GM21825 (cell line): ENCODE measurements around the gene DUSP22.
A peak's percentile ranks its signal among the peaks of the same experiment; 100 is the strongest.
"Not testable (repeated sequence)": the region's sequence is repeated elsewhere in the genome, so short reads cannot be mapped to it uniquely, and the experiment has no call there.

Experiments
- ATAC-seq: cut with Tn5 transposase; IDR thresholded peaks from one replicate; pipeline ENCODE4 v1.9.1; 2021; ENCODE audit warnings: mild to moderate bottlenecking, moderate library complexity; ENCODE audit not compliant: unreplicated experiment

DUSP22 gene

DNA sequence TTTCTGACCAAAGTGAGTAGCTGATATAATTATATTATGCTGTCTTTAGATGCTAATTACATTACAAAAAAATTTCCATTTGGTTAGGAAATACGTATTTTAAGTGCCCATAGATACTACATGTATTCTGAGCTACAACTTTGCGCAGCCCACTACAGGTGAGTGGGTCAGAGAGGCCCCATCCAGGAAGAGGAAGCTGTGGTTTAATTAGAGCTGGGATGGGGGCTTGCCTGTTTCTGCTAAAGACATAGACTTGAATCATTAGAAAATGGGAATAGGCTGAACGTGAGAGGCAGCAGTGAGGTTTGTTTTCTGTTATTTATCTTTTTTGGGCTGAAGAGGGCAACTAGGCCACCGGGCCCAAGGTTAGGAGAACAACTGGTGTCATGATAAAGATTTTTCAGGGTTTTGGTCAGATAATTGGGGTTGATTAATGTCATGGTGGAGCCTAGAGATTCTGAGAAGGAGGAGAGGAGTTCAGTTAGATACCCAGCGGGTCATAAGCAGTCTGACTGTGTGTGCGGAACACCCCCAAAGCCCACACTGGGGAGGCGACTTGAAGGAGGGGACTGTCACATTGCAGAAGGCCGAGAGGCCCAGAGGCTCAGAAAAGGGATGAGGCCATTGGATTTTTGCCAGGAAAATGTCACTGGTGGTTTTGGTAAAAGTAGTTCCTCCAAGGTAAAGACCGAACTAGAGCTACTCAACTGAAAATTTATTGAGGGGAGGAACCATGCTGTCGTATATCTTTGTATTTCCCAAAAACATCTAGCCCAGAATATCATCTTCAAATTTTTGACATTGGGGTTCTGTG lies 84.7 kb downstream of the DUSP22 start:
- ATAC-seq, result no peak

DNA sequence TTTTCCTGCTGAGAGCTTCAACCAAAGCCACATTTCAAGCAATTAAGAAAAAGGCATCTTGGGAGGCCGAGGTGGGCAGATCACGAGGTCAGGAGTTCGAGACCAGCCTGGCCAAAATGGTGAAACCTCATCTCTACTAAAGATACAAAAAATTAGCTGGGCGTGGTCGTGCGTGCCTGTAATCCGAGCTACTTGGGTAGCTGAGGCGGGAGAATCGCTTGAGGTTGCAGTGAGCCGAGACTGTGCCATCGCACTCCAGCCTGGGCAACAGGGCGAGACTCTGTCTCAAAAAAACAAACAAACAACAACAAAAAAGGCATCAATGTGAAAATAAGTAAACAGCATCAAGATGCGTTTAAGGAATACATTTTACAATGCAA lies 85.3 kb downstream of the DUSP22 start:
- not testable (repeated sequence) for ATAC-seq

DNA sequence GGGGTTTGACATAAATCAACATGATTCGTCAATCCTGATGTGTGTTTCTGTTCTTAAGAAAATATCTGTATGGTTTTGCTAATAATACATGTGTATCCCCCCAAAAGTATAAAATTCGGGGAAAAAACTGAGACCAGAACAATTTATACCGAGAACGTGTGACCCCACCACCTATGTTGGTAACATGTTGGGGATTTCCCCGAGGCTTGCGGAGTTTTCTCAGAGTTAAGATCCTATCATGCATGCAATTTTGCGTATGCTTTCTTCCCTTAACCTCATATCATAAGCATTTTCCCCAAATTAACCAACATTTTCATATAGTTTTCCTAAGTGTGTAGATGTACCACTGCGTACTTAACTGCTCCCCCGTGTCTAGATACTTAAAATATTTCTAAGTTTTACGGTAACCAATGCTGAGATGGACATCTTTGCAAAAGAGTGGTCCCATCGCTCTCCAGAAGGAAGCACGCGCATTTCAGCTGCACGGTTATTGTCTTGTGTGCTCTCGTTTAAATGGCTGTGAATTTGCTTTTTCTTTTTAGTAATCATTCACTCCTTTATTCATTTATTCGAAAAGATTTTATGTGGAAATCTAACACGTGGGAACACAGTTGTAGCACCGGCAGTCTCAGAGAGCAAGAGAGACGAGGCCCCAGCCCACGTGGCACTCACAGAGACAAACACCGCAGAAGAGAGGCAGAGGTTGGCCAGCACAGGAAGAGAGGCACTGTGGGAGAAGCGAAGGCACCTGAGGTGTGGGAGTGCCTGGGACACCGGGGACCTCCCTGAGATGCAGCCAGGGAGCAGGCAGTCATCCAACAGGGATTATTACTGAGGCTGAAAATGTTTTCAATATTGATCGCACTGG lies 86.0 kb downstream of the DUSP22 start:
- ATAC-seq, result no peak

DNA sequence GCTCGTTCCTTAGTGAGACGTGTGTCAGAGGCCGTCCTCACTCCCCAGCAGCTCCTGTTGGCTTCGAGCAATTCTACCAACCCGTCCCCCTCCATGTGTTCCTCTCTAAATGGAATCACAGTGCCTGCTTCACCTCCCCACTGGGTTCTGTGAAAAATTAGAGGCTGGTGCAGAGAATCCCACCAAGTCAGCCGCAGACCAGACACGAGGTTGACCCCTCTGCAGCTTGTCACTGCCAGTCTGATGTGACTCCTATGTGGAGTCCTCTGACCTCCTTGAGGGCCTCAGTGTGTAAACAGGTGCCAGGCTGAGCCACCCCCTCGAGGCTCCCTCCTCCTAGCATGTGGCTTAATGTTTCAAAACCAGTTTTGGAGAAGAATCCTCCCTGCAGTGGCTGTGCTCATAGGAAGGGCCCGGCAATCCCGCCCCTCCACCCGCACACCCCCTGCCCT lies 86.7 kb downstream of the DUSP22 start:
- no peak for ATAC-seq

DNA sequence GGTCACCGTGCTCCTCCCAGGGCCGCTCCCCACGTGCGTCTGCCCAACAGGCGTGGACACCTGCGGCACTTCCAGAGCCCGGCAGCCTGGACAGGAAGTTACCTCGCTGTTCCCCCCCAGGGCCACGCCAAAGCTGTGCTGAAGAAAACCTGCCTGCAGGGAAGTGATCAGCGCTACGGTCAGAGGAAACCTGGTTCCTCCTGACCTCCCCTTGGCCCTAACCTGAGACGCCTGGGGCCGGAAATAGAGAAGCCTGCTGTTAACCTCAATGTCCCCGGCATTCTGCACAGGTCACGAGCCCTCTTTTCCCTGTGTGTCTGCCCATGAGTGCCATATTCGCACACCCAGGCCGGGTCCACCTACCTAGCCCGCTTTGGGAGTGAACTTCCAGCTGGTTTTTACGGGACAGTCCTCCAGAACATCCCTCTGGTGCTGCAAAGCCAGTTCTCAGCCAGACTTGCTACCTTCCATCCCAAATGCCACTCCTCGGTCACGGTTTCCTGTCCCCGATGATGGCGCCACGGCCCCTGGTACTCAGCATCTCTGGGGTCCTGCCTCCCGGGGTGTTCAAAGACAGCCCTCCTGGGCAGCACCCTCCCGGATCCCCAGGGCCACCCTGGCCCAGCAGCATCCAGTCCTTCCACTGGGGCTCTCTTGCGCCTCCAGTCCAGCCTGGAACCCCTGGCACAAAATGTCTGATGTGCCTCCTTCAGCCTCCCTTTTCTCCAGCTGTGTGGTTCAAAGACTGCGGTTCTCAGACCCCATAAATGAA lies 87.3 kb downstream of the DUSP22 start:
- ATAC-seq, result peak; percentile 66

DNA sequence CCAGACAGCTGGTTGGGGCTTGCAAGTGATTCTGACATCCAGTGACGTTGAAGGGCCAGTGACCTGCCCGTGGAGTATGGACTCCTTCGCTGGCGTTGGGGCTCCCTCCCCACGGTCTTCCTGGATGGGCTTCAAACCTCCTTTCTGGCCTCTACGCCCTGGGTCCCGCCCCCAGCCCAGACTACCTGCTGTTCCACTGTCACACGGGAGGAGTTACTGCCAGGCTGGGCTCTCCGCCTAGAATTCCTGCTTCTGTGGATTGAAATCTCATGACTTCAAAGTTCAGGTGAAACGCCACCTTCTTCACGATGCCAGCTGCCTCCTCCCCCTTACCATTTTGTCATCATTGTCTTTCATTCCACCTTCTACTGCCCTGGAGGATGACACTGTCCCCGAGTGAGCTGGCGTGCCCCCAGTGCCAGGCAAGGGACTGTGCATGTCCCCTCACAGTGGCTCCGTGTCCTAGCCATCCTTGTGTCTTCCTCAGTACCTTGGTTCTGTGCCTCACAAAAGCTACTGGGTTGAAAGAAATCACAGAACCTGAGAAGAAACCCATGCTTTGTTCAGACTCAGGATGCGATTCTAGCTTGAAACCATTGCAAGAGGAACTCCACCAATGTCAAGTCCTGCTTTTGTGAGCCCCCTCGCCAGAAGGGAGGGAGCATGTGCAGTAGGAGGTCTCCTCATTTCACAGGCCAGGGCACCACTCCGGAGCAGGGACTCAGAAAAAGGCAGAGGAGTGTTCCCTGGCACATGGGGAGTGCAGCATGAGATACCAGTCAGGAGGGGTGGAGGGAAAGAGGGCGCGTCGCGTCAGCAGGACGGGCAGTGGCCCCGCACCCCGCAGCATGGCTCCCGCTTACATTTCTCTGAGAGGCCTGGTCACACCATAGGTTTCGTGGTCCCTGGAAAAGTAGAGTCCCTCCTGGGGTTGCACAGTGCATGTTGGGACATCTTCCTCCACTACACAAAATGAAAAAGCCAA lies 88.2 kb downstream of the DUSP22 start:
- ATAC-seq, result no peak

DNA sequence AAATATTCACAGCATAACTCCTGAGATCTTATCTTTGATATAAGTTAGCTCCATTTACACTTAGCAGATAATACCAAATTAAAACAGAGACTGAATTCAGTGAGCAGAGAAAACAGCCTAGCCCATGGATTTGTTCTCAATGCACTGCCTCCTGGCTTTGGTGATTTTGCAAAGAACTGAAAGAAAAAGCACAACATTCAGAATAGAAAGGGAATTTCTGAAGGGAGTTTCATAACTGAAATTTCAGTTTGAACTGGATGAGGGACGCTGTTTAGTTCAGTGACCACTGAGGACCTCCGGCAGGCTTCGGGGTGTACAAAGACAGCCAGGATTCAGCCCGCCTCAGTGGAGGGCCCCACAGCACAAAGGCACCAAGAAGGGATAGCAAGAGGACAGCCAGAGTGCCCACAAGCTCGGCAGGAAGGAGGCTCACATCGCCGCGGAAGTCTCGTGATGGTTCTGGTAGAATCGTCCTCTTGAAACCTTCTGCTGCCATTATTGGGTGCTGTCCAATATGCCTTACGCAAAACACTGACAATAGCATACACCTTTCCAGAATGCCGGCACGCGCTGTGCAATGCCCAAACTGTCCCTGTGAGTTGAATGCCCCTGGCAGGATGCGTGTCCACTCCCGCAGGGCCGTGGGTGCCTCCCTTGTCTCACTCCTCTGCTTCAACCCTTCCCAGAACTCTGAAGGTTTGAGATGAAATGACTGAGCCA lies 89.6 kb downstream of the DUSP22 start:
- ATAC-seq, result no peak

DNA sequence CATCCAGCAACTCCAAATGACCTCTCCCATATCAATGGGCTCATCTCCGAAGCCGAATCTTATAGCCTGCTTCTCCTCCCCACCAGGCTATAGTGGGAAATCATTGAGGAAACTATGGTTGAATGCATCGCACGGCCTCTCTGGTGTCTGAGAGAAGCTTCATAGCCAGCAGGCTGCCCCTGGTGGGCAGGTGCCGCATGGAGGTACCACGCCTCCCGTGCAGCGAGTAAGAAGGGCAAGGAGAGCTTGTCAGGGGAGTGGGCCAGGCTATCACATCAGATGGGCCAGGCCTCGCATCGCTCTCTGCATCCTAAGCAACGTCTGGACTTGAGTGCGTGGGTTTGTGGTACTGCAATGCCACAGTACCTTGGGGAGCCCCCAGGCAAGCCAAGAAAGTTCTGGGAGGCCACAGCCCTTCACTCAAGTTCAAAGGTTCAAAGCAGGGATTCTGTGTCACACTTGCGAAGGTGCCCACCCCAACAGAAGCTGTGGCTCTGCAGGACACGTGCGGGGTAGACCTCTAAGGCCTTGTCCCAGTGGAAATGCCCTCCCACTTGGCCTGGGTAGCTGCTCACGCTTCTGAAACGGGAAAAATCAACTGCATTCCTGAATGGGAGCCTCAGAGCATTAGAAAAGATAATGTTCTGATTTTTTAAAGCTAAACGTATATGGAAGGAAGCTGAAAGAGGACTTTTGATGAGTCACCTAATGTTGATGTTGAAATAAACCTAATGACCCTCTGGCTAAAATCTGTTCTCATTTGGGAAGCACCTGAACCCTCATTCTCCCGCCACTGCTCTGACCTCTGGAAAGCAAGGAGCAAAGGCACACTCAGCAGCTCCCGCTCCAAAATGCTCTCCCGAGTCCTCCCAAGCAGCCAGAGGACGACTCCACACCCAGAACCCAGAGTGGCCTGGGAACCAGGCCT lies 90.9 kb downstream of the DUSP22 start:
- no peak for ATAC-seq

DNA sequence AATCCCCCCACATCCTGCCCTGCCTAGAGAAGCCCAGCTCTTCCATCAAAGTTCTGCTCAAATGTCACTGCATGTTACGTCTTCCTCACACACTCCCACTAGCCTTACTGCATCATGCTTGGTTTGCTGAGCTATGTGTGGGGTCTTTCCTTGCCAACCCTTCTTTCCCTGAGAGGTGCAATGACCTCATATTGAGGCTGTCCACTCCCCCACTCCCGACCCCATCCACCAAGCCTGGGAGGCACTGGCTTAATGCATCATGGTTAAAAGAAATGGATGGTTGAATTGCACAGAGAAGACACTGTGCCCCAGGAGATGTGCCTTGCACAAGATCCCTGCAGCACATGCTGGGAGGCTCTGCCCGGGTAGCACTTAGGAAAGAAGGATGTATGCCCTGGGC lies 91.6 kb downstream of the DUSP22 start:
- no peak for ATAC-seq

DNA sequence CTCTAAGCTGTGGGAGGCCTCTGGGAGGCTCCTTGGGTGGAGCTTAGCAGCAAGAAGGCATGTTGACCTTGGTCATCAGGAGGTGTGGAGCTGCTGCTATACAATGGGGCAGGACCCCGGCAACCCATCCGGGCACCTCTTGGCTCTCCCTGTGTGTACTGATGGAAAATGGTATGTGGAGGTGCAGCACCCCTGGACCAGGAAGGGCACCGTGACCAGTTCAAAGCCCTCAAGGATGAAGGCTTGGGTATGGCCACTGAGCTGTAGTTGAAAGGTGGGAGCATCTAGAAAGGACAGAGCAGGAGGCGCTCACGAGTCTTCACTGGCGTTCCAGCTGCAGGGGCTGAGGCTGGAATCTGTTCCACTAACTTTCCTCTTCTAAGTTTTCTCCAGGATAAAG lies 92.6 kb downstream of the DUSP22 start:
- no peak for ATAC-seq

DNA sequence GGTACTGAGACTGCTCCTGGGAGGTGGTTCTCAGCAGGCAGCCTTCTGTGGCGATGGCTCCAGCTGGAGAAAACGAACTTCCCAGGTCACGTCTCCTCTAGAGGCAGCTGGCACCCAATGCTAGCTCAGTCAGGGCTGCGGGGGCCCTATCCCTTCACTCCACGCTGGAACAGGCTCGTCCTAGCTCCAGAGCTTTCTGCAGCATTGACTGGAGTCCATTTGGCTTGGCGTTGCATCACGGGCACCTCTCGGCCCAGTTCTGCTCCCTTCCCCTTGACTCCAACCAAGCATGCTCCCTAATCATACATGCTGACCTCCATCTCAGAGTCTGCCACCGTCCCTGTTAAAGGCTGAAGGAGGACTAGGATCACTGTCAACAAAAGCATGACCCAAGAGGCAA lies 93.3 kb downstream of the DUSP22 start:
- ATAC-seq, result no peak

DNA sequence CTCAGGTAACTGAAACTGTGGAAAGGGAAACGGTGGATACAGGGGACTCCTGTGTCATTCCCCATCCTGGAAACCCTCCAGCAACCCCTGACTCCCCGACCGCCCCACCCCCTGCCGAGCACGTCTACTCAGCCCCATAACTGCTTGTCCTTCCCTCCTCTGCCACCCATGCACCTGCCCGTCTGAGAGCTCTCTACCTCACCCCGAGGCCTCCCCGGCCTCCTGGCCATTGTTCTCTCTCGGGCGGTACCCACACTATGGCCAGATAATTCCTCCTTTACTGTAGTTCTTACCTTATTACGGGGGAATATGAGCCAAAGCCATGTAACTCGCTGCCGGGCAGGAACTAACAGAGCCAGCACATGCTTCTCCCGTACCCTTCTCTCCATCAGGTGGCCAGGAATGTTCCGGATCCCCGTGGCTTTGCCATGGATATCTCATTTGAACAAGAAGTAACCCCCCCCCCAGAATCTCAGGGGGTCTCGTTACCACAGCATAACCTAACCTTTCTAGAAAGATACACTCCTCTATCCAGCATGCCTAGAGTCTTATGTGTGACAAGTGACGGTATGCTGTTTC lies 94.5 kb downstream of the DUSP22 start:
- ATAC-seq, result no peak

DNA sequence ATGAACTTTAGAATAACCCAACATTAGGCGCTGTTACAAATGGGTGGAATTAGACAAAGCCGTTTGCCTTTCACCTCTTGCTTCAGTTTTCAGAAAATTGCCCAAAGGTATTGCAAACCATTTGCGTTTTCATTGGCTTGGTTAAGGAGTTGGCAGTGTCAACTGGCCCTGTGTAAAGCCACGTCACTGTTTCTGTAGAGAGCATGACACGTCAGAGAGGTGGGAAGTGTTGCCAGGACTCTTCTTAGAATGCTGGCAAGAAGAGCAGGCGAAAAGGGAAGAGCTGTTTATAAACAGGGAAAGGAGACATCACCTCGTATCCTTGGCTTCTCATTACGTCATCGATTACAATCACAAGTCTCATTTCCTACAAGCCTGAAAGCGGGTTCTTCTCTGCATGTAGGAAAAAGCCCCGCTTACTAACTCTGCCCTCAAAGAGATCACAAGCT lies 95.0 kb downstream of the DUSP22 start:
- no peak for ATAC-seq

DNA sequence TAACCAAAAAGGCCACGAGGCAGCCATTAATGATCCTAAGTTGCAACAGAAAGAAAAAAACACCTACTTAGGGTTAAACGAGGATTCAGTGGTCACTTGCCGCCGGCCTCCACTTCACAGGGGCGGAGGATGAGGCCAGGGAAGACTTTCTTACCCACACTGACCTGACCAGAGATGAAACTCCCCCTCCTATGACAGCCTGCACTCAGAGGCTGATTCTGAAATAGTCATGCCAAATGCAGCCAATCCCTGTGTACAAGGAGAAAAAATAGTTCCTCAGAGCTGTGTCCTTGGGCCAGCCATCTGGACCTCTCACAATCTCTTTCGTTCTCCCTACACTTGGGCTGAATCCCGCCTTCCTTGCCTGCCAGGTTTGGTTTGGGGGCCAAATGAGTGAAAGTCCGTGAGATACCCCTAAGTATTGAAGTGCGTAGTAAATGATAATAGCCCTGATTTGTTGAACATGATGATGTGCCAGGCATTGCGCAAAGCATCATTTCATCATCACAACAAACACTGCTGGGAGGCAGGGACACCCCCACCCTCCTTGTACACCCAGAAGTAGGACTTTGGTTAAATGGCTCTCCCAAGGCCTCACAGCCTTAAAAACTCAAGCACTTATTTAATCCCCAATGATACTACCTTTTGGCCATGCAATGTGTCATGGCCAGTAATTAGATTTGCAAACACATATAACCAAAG lies 96.1 kb downstream of the DUSP22 start:
- ATAC-seq, result no peak

DNA sequence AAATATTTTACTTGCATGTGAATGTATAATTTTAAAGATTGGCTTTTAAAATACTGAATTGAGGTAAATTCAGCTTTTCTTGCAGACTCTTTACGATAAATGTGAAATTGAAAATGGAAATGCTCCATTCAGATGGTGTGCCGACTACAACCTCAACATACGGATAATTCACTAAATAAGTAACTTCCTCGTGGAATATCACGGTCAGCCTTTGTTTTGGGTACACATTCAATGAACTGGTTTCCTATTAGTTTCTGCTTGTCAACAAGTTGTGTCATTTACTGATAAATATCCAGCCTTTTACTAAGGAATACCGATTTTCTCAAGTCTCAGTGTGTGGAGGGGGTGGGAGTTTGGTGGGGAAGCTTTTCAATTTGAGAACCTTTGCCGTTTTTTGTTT lies 96.9 kb downstream of the DUSP22 start:
- no peak for ATAC-seq

DNA sequence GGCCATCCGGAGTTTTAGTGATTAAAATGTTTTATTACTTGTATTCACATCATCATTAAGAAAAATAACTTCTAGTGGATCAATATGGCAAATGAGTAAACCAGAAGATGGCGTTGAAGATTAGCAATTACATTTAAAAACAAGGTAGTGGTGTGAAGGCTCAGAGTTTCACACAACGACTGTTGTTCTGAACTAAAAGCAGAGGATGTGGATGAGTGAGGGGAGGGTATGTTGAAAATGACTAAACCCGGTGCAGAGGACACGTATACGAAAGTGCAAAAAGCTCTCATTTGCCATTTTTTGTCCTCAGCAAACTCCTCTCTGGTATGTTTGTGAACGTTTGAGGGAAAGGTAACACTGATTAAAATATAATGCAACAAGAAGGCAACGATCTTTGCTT lies 97.3 kb downstream of the DUSP22 start:
- ATAC-seq, result peak; percentile 42

DNA sequence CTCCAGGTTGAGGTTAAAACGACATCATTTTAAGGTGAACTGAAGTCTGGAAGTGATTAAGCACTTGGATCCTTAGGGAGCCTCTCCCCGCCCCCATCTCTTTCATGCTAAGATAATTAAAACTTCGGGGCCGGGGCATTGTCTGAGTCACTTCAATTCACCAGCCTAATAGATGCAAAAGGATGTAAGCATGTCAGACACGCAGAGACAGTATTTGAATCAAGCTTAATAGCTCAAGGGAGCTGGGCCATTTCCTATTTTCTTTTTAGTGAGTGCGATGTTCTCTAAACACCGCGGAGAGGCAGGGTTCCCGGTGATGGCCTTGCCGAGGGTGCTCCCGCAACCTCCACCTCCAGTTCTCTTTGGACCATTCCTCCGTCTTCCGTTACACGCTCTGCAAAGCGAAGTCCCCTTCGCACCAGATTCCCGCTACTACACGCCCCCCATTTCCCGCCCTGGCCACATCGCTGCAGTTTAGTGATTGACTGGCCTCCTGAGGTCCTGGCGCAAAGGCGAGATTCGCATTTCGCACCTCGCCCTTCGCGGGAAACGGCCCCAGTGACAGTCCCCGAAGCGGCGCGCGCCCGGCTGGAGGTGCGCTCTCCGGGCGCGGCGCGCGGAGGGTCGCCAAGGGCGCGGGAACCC lies 98.7 kb downstream of the DUSP22 start:
- ATAC-seq, result peak; percentile 17
